Astrocyte (in vitro differentiated cells and primary cell): ENCODE measurements around the gene TPPP2. TPM values are rescaled to one million over a fixed set of nuclear protein-coding genes. Genes with fewer than 3 reads are reported as not detected.
A peak's percentile ranks its signal among the peaks of the same experiment; 100 is the strongest.

ENCODE experiments used
- DNase-seq: peaks from one replicate; pipeline ENCODE4 v3.0.0-alpha.2; 2010; ENCODE audit warnings: low read depth
- FAIRE-seq: peaks from 2 replicates; lab custom pipeline; 2011; peaks lifted over from hg19 to GRCh38; lab: Jason Lieb, UNC
- H2AFZ ChIP-seq: 2 replicates; pipeline ENCODE4 v1.6.0; 2012; ENCODE audit warnings: low read depth, low read length, inconsistent platforms
- H3K27ac ChIP-seq: 2 replicates; pipeline ENCODE4 v1.5.1; 2011; ENCODE audit warnings: low read depth, low read length, inconsistent platforms
- H3K27me3 ChIP-seq: 2 replicates; pipeline ENCODE4 v1.6.0; 2011; ENCODE audit warnings: low read length, inconsistent platforms; ENCODE audit not compliant: insufficient read depth
- H3K36me3 ChIP-seq: 2 replicates; pipeline ENCODE4 v1.5.1; 2011; ENCODE audit warnings: low read length, inconsistent platforms; ENCODE audit not compliant: insufficient read depth
- H3K4me1 ChIP-seq: 2 replicates; pipeline ENCODE4 v1.5.1; 2011; ENCODE audit warnings: low read length, inconsistent platforms; ENCODE audit not compliant: insufficient read depth
- H3K4me2 ChIP-seq: 2 replicates; pipeline ENCODE4 v1.6.0; 2012; ENCODE audit warnings: low read length, inconsistent platforms
- H3K4me3 ChIP-seq: 2 replicates; pipeline ENCODE4 v1.5.1; 2011; ENCODE audit warnings: low read depth, mild to moderate bottlenecking, low read length, inconsistent platforms; ENCODE audit not compliant: insufficient read depth
- H3K79me2 ChIP-seq: 2 replicates; pipeline ENCODE4 v1.6.0; 2012; ENCODE audit warnings: mild to moderate bottlenecking, low read length, inconsistent platforms; ENCODE audit not compliant: insufficient read depth
- H3K9ac ChIP-seq: 2 replicates; pipeline ENCODE4 v1.6.0; 2012; ENCODE audit warnings: mild to moderate bottlenecking, low read length, inconsistent platforms
- H3K9me3 ChIP-seq: 2 replicates; pipeline ENCODE4 v1.5.1; 2012; ENCODE audit warnings: low read depth, mild to moderate bottlenecking, low read length, inconsistent platforms; ENCODE audit not compliant: insufficient read depth
- H4K20me1 ChIP-seq: 2 replicates; pipeline ENCODE4 v1.6.0; 2012; ENCODE audit warnings: low read length, inconsistent platforms; ENCODE audit not compliant: insufficient read depth
- H3K27ac Mint-ChIP-seq: one replicate; pipeline ENCODE4 v1.8.0; 2021; ENCODE audit warnings: mild to moderate bottlenecking, mixed read lengths; ENCODE audit not compliant: unreplicated experiment
- H3K27me3 Mint-ChIP-seq: one replicate; pipeline ENCODE4 v1.8.0; 2021; ENCODE audit warnings: low read depth, mixed read lengths; ENCODE audit not compliant: unreplicated experiment
- H3K36me3 Mint-ChIP-seq: one replicate; pipeline ENCODE4 v1.8.0; 2021; ENCODE audit warnings: low read depth, mixed read lengths; ENCODE audit not compliant: unreplicated experiment
- H3K4me1 Mint-ChIP-seq: one replicate; pipeline ENCODE4 v1.8.0; 2021; ENCODE audit warnings: low read depth, mixed read lengths; ENCODE audit not compliant: unreplicated experiment
- H3K4me3 Mint-ChIP-seq: one replicate; pipeline ENCODE4 v1.8.0; 2021; ENCODE audit warnings: mild to moderate bottlenecking, moderate library complexity, mixed read lengths; ENCODE audit not compliant: unreplicated experiment
- H3K9me3 Mint-ChIP-seq: one replicate; pipeline ENCODE4 v1.8.0; 2021; ENCODE audit warnings: mild to moderate bottlenecking, mixed read lengths; ENCODE audit not compliant: unreplicated experiment
- EZH2 ChIP-seq: IDR thresholded peaks from 2 replicates; pipeline ENCODE4 v1.6.1; 2012; ENCODE audit warnings: mild to moderate bottlenecking, low read length, inconsistent platforms; ENCODE audit not compliant: insufficient read depth
- total RNA-seq: library from RNA; stranded (reverse); gene quantifications from 2 replicates; pipeline ENCODE4 v1.2.1, GENCODE V29; 2021
- TF ChIP-seq, protein P1 (sequence below): IDR thresholded peaks from 2 replicates; pipeline ENCODE4 v1.5.1; 2011; ENCODE audit warnings: low read depth, mild to moderate bottlenecking, inconsistent platforms, low read length, moderate library complexity; ENCODE audit not compliant: insufficient read depth

TPPP2 gene
- total RNA-seq, 1 donor from 2014 or later = not detected

DNA sequence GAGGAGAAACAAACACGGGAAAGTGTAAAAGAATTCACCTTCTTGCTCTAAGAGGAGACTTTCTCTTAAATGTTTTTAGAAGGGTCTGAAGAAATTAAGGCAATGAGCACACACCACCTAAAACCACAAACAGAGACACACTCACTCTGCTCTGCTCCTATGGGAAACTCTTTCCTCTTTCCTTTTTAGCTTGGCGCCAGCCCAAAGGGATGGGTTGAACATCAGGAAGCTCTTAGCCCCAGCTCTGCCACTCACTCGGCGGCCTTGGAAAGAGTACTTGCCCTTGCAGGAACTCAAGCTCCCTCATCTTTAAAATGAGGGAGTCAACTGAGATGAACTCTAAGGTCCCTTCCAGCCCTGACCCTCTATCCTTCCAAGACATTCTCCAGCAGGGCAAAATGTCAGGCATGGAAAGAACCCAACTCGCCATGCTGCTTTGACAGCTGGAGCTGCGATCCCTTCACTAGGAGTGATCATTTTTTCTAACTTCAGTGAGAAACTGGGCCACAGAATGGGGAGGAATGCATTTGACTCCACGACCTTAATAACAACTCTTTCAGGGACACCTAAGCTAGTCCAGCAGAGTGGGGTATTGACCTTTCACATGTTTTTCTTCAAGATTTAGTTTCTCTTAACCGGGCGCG, 26.6 kb downstream of the TPPP2 start:
- H3K27me3 Mint-ChIP-seq = no peaks in the 10 kb centered on the region
- Histone ChIP-seq H4K20me1 (no peaks in the 10 kb centered on the region), H3K36me3 (no peaks in the 10 kb centered on the region), H3K79me2 (no peaks in the 10 kb centered on the region), H3K27ac (no peak overlapping the region), H3K9me3 (no peaks in the 10 kb centered on the region), H3K4me2 (no peak overlapping the region), H3K4me3 (no peak overlapping the region), H3K27me3 (no peaks in the 10 kb centered on the region), H3K4me1 (peaks cover 12% of the 10 kb centered on the region), H2AFZ (no peak overlapping the region), H3K9ac (no peak overlapping the region)
- H3K9me3 Mint-ChIP-seq = no peaks in the 10 kb centered on the region
- TF ChIP-seq, protein P1, sequence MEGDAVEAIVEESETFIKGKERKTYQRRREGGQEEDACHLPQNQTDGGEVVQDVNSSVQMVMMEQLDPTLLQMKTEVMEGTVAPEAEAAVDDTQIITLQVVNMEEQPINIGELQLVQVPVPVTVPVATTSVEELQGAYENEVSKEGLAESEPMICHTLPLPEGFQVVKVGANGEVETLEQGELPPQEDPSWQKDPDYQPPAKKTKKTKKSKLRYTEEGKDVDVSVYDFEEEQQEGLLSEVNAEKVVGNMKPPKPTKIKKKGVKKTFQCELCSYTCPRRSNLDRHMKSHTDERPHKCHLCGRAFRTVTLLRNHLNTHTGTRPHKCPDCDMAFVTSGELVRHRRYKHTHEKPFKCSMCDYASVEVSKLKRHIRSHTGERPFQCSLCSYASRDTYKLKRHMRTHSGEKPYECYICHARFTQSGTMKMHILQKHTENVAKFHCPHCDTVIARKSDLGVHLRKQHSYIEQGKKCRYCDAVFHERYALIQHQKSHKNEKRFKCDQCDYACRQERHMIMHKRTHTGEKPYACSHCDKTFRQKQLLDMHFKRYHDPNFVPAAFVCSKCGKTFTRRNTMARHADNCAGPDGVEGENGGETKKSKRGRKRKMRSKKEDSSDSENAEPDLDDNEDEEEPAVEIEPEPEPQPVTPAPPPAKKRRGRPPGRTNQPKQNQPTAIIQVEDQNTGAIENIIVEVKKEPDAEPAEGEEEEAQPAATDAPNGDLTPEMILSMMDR = no peak
- no peak for TF ChIP-seq EZH2
- DNase-seq = no peak
- H3K4me1 Mint-ChIP-seq = peaks cover 40% of the 10 kb centered on the region
- H3K4me3 Mint-ChIP-seq = no peak overlapping the region
- no peak for FAIRE-seq
- H3K27ac Mint-ChIP-seq = no peak overlapping the region
- H3K36me3 Mint-ChIP-seq = no peaks in the 10 kb centered on the region

DNA sequence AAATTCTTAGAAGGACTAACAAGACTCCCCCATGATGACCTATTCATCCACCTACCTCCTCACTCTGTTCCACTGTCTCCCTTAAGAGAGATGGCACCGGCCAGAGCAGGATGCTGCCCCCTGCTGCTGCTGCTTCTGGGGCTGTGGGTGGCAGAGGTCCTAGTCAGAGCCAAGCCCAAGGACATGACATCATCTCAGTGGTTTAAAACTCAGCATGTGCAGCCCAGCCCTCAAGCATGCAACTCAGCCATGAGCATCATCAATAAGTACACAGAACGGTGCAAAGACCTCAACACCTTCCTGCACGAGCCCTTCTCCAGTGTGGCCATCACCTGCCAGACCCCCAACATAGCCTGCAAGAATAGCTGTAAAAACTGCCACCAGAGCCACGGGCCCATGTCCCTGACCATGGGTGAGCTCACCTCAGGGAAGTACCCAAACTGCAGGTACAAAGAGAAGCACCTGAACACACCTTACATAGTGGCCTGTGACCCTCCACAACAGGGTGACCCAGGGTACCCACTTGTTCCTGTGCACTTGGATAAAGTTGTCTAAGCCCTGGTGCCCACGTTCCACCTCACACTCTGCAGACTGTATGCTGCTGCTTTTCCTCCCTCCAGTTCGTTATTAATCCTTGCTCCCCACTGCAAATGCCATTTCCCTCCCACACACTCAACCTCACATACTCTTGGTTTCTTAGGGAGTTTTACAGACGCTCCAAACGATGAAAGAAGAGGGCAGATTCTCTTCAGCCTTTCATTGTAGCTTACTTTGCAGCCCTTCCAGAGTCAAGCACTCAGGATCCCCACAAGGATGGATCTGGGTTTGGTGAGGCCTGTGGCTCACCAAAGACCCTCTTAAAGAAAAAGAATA, 28.0 kb downstream of the TPPP2 start, which contains the start of gene RNASE8:
RNASE8 (plus strand) TSS at position 20 of the 873 bp plus-strand sequence; CDS start at position 91, 71 bp downstream.
- Mint-ChIP-seq H3K4me3 (peak within 1 kb of the TSS; percentile 20), H3K36me3 (no peaks in the 10 kb centered on the region), H3K4me1 (peaks cover 49% of the 10 kb centered on the region), H3K27ac (peak within 1 kb of the TSS; percentile 85), H3K27me3 (no peaks in the 10 kb centered on the region), H3K9me3 (no peaks in the 10 kb centered on the region)
- no peak within 1 kb of the TSS for H3K27ac ChIP-seq
- H3K27me3 ChIP-seq = no peaks in the 10 kb centered on the region
- H4K20me1 ChIP-seq = no peaks in the 10 kb centered on the region
- H3K9me3 ChIP-seq = no peaks in the 10 kb centered on the region
- H3K4me1 ChIP-seq = peaks cover 14% of the 10 kb centered on the region
- no peaks in the 10 kb centered on the region for H3K79me2 ChIP-seq
- H3K9ac ChIP-seq = no peak within 1 kb of the TSS
- no peak within 1 kb of the TSS for H3K4me3 ChIP-seq
- TF ChIP-seq EZH2 = no peak
- TF ChIP-seq, protein P1 = no peak
- no peak within 1 kb of the TSS for H2AFZ ChIP-seq
- no peaks in the 10 kb centered on the region for H3K36me3 ChIP-seq
- peak within 1 kb of the TSS; percentile 37 for H3K4me2 ChIP-seq
- DNase-seq (peak; percentile 54), FAIRE-seq (no peak)
